NCI-H128 (cell line): Measurements from ENCODE around the gene ZFHX3.

Source experiments
- DNase-seq: peaks from one replicate; lab custom pipeline; 2025; ENCODE audit not compliant: unreplicated experiment; lab: John Stamatoyannopoulos, UW

ZFHX3 gene

GRCh38 chr16:73057291-73058210 lies 9.6 kb upstream of the ZFHX3 start:
- no peak for DNase-seq

DNA sequence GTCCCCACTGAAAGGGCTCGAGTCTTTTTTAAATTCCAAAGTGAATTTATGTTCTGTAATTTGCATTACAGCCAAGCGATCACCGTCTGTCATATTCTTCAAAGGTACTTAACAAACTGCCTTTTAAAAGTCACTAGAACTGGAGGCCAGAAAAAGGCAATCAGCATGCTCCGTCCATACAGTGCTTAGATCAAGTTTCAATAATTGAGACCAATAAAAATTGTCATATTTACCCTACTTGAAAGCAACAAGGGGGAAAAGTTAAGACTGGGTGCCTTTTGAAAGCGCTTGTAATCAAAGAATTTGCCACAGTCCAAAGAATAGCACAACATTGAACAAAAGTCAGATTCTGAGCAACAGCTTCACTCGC lies 9.0 kb upstream of the ZFHX3 start:
- no peak for DNase-seq

DNA sequence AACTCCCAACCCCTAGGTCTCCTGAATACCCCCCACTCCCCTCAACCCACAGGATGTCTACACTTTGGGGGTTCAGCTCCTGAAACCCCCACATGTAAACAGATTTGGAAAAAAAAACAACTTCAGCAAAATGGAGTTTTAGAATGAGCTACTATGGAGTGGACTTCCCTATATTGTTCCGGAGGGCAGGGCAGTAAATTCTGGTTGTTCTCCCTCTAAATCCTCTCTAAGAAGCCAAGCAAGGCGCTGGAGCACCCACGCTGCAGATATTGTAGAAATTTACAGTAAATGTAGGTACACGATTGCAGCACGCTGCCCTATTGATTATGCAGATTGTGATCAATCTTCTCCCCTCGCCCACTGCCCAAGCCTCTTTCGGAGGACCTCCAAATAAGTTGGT lies 8.5 kb upstream of the ZFHX3 start:
- no peak for DNase-seq

DNA sequence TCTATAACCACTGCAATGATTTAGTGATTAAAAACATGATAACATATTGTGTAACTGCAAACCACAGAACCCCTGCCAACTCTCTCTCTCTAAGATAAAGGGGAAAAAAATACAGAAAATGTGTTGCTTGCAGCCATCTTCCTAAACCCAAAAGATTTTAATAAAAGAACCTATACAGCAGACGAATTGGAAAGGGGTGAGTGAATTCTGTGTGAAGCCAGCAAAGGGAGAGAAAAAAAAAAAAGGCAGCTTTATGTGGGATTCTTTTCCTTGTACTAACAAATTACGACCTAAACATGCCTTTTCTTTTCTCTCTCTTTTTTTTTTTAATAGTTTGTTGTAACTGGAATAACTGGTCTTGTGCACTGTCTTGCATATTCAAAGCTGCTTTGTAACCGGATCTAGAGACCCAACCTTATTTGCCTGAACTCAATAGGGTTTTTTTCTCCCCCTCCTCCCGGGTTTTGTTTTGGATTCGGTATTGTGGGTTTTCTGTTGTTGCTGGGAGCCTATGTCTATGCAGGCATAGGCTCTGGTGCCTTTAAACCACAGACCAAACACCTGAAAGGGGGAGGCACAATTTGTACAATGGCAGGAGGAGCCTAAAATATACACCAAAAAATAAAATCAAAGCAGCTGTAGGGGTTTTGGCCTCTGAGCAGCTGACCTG lies 7.0 kb upstream of the ZFHX3 start:
- no peak for DNase-seq

- DNase-seq, result no peak
Measured at GRCh38 chr16:73054498-73054812, 6.5 kb upstream of the ZFHX3 start.

- no peak for DNase-seq
Measured at GRCh38 chr16:73054125-73054484, 6.2 kb upstream of the ZFHX3 start.

- no peak for DNase-seq
Measured at GRCh38 chr16:73053364-73054124, 5.6 kb upstream of the ZFHX3 start.

- no peak for DNase-seq
Measured at GRCh38 chr16:73053038-73053363, 5.1 kb upstream of the ZFHX3 start.

- DNase-seq, result no peak
Measured at GRCh38 chr16:73052576-73052975, 4.6 kb upstream of the ZFHX3 start.

- no peak for DNase-seq
Measured at GRCh38 chr16:73051961-73052360, 4.0 kb upstream of the ZFHX3 start.

DNA sequence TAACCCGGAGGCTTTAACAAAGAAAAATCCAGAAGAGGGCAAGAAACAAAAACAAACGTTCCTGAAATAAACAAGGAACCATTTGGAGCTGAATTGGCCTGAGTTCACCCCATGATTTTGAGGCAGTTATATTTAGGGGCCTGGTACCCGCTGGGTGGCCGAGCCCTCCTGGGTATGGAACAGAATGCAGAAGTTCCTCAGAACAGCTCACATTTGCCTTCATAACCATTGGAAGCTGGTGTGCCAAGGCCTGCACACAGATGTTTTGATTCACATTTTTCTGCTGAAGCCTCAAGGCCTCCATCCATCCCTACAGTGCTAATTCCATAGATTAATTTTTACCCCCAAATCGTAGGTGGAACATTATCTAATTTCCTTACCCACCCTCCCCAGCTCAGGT lies 3.3 kb upstream of the ZFHX3 start:
- DNase-seq, result no peak

GRCh38 chr16:73050201-73051099 lies 2.5 kb upstream of the ZFHX3 start:
- DNase-seq, result no peak

- no peak for DNase-seq
Measured at GRCh38 chr16:73049511-73049910, 1.6 kb upstream of the ZFHX3 start.

GRCh38 chr16:73049091-73049490 lies 1.2 kb upstream of the ZFHX3 start:
- no peak for DNase-seq

GRCh38 chr16:73048292-73049080 lies 558 bp upstream of the ZFHX3 start:
- no peak for DNase-seq

DNA sequence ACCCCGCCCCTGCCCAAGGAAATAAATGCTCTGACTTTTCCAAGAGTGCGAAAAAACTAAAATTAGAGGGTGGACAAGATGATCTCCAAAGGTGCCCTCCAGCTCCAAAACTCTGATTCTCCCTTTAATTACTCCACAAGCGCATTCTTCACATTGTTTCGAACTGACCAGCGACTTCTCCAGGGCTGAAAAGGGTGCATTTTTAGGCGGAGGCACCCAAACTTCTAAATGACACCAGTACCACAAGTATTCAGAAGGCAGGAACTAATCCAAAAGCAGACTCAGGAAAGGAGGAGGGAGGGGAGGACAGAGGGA lies 750 bp downstream of the ZFHX3 start:
- DNase-seq, result no peak

GRCh38 chr16:73046849-73047214 lies 1.1 kb downstream of the ZFHX3 start:
- no peak for DNase-seq

DNA sequence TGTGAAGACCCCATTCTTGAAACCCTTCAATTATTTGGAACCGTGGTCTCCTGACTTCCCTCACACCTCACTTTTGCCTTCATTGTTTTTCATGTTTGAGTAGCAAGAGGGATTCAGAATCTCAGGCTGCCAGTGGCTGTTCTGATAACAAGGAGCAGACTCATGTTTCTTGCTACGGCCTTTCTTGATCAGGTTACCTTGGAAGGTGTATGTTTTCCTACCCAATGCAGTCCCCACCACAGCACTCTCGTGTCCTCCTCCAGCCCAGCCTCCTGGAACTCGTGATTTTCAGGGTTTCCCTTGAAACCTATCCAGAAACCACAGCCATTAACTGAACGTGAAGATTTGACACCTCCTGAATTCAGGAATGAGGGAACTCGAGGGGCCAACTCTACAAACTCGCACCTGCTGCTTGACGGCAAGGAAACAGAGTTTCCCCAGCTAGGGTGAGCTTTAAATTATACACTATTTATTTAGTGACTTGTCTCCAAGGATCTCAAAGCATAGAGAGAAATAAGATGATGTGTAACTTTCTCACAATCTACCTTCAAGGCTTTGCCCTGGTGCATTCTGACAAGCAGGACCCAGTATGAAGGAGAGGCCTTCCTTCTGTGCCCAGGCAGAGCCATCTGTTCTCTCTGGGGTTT lies 1.6 kb downstream of the ZFHX3 start:
- DNase-seq, result no peak

DNA sequence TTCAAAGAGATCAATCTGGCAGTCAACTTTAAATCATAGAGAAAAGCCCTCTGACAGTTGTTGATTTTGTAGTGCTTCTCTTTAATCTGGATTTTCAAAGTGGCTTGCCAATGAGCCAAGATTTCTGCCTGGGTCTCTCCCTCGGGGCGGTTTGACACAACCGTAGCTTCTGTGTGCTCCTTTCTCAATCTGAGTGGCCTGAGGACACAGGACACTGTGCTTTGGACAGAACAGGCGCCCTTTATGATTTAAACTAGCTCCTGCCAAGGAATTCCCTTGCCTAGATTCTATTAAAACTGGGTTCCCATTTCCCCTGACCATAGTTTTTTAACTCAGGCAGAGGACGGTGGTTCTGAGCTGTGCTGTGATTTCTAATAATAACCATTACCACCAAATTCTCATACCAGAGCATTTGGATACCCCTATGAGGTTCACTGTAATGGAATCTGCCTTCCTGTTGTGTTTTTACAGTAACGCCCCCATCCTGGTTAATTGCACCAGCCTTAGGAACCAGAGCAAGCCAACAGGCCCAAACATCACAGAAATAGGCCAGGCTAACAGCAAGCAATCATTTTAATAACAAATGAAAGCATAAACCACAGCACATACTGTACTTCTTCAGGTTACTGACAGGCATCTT lies 4.0 kb downstream of the ZFHX3 start:
- no peak for DNase-seq

DNA sequence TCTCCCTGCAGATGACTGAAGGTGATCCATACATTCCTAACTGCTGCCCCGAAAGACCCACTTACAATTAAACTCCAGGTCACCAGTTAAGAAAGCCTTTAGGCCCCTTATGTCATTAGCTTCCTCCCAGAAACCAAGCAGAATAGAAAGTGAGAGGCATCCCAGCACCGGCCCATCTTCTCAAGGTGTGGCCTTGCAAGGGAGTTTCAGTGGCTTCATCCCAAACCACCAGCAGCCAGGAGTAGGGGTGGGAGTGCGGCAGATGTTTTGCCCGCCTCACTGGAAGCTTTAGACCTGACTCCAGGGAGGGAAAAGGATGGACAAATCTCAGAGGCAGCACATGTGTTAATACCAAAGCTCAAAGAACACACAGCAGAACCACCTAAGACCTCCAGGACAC lies 5.1 kb downstream of the ZFHX3 start:
- DNase-seq, result no peak
